ENCODE results near the gene FAHD2A. TPM values are rescaled to one million over a fixed set of nuclear protein-coding genes. Genes with fewer than 3 reads are reported as not detected.

Gene FAHD2A
- total RNA-seq, 1 donor = 21.4 TPM

- peak; percentile 98 for DNase-seq (ENCODE audit: insufficient read length, low spot score, missing footprints)
- Histone ChIP-seq H3K36me3 (ENCODE audit: insufficient read depth, low read length) (no peaks in the 10 kb centered on the region), H4K20me1 (ENCODE audit: insufficient read depth, low read length) (no peaks in the 10 kb centered on the region), H3K9me3 (ENCODE audit: low read depth, low read length) (no peaks in the 10 kb centered on the region), H3K4me1 (ENCODE audit: insufficient read depth, low read length) (no peaks in the 10 kb centered on the region), H2AFZ (ENCODE audit: low read length) (peak overlapping the region; percentile 89), H3K27me3 (ENCODE audit: insufficient read depth, low read length) (peaks cover 8% of the 10 kb centered on the region), H3K4me2 (ENCODE audit: insufficient read depth, low read length) (peak overlapping the region; percentile 43), H3K4me3 (ENCODE audit: insufficient read depth, low read length) (peak overlapping the region; percentile 16), H3K27ac (ENCODE audit: low read depth, low read length) (no peak overlapping the region), H3K79me2 (ENCODE audit: insufficient read depth, low read length) (no peaks in the 10 kb centered on the region)
- peak; percentile 93 for TF ChIP-seq CTCF (IDR thresholded peaks at IDR 0.05; ENCODE audit: extremely low read depth, low read depth, low read length)
Observed at GRCh38 chr2:95389245-95390119, 13.0 kb upstream of the FAHD2A start.

DNA sequence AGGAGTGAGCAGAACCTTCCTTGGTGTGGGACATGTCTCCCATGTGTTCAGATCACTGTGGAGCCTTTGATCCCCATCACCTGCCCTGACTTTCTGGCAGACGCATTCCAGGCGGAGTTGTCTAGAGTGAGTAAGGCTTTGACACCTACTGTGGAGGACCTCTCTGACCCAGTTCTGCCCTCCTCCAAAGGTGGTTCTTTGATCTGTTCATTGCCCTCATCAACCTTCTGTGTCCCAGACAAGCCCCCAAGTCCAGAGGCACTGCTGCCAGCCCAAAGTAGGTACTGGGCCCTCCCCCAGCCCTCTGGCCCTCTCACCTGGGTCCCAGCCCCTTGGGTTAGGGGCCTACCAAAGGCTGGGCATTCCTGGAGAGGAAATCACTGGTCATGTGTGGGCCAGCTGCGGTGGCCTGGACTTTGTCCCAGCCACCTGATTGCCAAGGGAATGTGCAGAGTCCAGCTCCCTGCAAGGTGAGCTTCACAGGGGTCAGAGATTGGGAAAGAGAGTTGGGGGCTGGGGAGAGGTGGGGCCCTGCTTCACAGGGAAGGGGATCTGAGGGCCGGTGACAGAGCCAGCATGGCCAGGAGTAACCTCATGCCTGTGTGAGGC lies 12.1 kb upstream of the FAHD2A start:
- no peaks in the 10 kb centered on the region for H3K79me2 ChIP-seq (ENCODE audit: insufficient read depth, low read length)
- H3K4me1 ChIP-seq (ENCODE audit: insufficient read depth, low read length) = no peaks in the 10 kb centered on the region
- H3K36me3 ChIP-seq (ENCODE audit: insufficient read depth, low read length) = no peaks in the 10 kb centered on the region
- DNase-seq (ENCODE audit: insufficient read length, low spot score, missing footprints) = no peak
- peaks cover 8% of the 10 kb centered on the region for H3K27me3 ChIP-seq (ENCODE audit: insufficient read depth, low read length)
- no peaks in the 10 kb centered on the region for H3K9me3 ChIP-seq (ENCODE audit: low read depth, low read length)
- H3K4me2 ChIP-seq (ENCODE audit: insufficient read depth, low read length) = no peak overlapping the region
- H3K4me3 ChIP-seq (ENCODE audit: insufficient read depth, low read length) = no peak overlapping the region
- no peak overlapping the region for H3K27ac ChIP-seq (ENCODE audit: low read depth, low read length)
- TF ChIP-seq CTCF (IDR thresholded peaks at IDR 0.05; ENCODE audit: extremely low read depth, low read depth, low read length) = no peak
- no peaks in the 10 kb centered on the region for H4K20me1 ChIP-seq (ENCODE audit: insufficient read depth, low read length)
- H2AFZ ChIP-seq (ENCODE audit: low read length) = no peak overlapping the region

DNA sequence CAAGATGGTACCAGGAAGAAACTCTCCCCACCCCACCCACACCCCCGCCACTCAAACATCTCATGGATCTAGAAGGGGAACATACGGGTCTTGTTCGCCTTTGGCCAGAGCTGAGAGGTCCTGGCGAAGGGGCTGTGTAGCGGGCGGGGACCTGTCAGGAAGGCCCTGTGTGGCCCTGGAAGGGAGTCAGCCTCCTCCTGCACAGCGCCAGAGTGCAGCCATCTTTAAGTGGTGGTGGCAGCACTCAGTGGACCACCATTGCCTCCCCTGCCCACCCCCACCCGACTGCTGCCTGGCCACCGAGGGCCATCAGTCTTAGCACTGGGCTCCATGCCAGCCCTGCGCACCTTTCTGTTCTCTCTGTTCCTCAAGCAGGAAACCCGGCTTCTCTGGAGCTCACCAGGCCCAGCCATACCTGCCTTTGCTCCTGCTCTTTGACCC lies 11.6 kb upstream of the FAHD2A start:
- Histone ChIP-seq H3K4me1 (ENCODE audit: insufficient read depth, low read length) (no peaks in the 10 kb centered on the region), H3K79me2 (ENCODE audit: insufficient read depth, low read length) (no peaks in the 10 kb centered on the region), H3K27ac (ENCODE audit: low read depth, low read length) (no peak overlapping the region), H3K27me3 (ENCODE audit: insufficient read depth, low read length) (peaks cover 8% of the 10 kb centered on the region), H3K4me2 (ENCODE audit: insufficient read depth, low read length) (no peak overlapping the region), H2AFZ (ENCODE audit: low read length) (no peak overlapping the region), H4K20me1 (ENCODE audit: insufficient read depth, low read length) (no peaks in the 10 kb centered on the region), H3K9me3 (ENCODE audit: low read depth, low read length) (no peaks in the 10 kb centered on the region), H3K4me3 (ENCODE audit: insufficient read depth, low read length) (no peak overlapping the region), H3K36me3 (ENCODE audit: insufficient read depth, low read length) (no peaks in the 10 kb centered on the region)
- DNase-seq (ENCODE audit: insufficient read length, low spot score, missing footprints) = peak; percentile 32
- no peak for TF ChIP-seq CTCF (IDR thresholded peaks at IDR 0.05; ENCODE audit: extremely low read depth, low read depth, low read length)

All from osteoblast (primary cell).